HEK293 (cell line): ENCODE data around the gene ALOXE3.

ENCODE experiments used
- SCRT1 ChIP-seq: fragments of 450-650 bp; formaldehyde crosslinking; IDR thresholded peaks from 2 replicates; pipeline ENCODE4 v1.5.1; 2016; ENCODE audit warnings: missing biosample characterization, missing genetic modification characterization, borderline replicate concordance
- ZFP3 ChIP-seq: fragments of 450-650 bp; formaldehyde crosslinking; IDR thresholded peaks from 2 replicates; pipeline ENCODE4 v1.5.1; 2016; ENCODE audit warnings: low read depth, missing biosample characterization, missing genetic modification characterization
- ZNF560 ChIP-seq: fragments of 450-650 bp; formaldehyde crosslinking; IDR thresholded peaks from 2 replicates; pipeline ENCODE4 v1.5.1; 2017; ENCODE audit warnings: missing biosample characterization, missing genetic modification characterization, borderline replicate concordance
- TF ChIP-seq, protein P1 (sequence below): fragments of 450-650 bp; formaldehyde crosslinking; IDR thresholded peaks from 2 replicates; pipeline ENCODE4 v1.5.1; 2016; ENCODE audit warnings: missing biosample characterization, missing genetic modification characterization
- TF ChIP-seq, protein P2 (sequence below): fragments of 450-650 bp; formaldehyde crosslinking; IDR thresholded peaks from 2 replicates; pipeline ENCODE4 v1.5.1; 2016; ENCODE audit warnings: missing biosample characterization, missing genetic modification characterization

DNA sequence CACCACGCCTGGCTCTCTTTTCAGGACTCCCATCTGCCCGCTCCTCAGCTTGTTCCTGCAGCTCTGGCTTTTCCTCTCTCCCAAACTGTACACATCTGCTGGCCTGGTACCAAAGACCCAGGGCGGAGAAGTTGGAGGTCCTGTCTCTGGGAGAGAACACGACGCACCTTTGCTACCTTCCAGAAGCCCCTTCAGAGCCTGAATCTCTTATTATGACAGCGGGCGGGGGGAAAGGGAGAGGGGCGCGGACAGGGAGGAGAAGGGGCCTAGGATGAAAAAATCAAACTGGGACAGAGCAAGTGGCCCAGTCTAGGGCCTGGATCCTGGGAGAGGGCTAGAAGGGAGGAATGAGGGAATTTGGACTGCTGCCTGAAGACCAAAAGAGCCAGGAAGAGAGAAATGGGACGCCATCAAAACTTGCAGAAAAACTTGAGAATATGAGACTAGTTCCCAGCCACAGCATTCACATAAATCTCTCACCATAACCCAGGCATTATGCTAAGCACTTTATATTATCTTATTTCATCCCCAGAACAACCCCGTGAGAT, 36.4 kb upstream of the ALOXE3 start:
- TF ChIP-seq ZNF560 (no peak), ZFP3 (no peak), SCRT1 (no peak)
- TF ChIP-seq, protein P1, sequence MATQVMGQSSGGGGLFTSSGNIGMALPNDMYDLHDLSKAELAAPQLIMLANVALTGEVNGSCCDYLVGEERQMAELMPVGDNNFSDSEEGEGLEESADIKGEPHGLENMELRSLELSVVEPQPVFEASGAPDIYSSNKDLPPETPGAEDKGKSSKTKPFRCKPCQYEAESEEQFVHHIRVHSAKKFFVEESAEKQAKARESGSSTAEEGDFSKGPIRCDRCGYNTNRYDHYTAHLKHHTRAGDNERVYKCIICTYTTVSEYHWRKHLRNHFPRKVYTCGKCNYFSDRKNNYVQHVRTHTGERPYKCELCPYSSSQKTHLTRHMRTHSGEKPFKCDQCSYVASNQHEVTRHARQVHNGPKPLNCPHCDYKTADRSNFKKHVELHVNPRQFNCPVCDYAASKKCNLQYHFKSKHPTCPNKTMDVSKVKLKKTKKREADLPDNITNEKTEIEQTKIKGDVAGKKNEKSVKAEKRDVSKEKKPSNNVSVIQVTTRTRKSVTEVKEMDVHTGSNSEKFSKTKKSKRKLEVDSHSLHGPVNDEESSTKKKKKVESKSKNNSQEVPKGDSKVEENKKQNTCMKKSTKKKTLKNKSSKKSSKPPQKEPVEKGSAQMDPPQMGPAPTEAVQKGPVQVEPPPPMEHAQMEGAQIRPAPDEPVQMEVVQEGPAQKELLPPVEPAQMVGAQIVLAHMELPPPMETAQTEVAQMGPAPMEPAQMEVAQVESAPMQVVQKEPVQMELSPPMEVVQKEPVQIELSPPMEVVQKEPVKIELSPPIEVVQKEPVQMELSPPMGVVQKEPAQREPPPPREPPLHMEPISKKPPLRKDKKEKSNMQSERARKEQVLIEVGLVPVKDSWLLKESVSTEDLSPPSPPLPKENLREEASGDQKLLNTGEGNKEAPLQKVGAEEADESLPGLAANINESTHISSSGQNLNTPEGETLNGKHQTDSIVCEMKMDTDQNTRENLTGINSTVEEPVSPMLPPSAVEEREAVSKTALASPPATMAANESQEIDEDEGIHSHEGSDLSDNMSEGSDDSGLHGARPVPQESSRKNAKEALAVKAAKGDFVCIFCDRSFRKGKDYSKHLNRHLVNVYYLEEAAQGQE = no peak
- TF ChIP-seq, protein P2, sequence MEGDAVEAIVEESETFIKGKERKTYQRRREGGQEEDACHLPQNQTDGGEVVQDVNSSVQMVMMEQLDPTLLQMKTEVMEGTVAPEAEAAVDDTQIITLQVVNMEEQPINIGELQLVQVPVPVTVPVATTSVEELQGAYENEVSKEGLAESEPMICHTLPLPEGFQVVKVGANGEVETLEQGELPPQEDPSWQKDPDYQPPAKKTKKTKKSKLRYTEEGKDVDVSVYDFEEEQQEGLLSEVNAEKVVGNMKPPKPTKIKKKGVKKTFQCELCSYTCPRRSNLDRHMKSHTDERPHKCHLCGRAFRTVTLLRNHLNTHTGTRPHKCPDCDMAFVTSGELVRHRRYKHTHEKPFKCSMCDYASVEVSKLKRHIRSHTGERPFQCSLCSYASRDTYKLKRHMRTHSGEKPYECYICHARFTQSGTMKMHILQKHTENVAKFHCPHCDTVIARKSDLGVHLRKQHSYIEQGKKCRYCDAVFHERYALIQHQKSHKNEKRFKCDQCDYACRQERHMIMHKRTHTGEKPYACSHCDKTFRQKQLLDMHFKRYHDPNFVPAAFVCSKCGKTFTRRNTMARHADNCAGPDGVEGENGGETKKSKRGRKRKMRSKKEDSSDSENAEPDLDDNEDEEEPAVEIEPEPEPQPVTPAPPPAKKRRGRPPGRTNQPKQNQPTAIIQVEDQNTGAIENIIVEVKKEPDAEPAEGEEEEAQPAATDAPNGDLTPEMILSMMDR (tag by site-specific recombination) = no peak
